CD8-positive, alpha-beta memory T cell (primary cell): ENCODE data around the gene C11orf52. TPM values are rescaled to one million over a fixed set of nuclear protein-coding genes. Genes with fewer than 3 reads are reported as not detected.

Source experiments
- CTCF ChIA-PET: fragments of 350-600 bp; sonication (Branson Sonifier 250); formaldehyde crosslinking; loops from one replicate; lab custom pipeline; 2021; ENCODE audit warnings: antibody characterized with exemption; lab: Charles Lee
- POLR2A ChIA-PET: fragments of 350-600 bp; sonication (Branson Sonifier 250); formaldehyde crosslinking; loops from one replicate; lab custom pipeline; 2021; ENCODE audit warnings: antibody characterized with exemption; lab: Charles Lee
- DNase-seq, 5 donors: peaks; one replicate each; pipeline versions ENCODE4 v3.0.0 to v3.0.0-alpha.2; 2020 to 2022; ENCODE audit warnings: mixed read lengths in 1 of 5
- H3K27ac ChIP-seq: one replicate; pipeline ENCODE4 v1.7.0; 2013; ENCODE audit warnings: low read depth, mild to moderate bottlenecking, low read length, moderate library complexity
- H3K27me3 ChIP-seq: 2 replicates; pipeline ENCODE4 v1.7.0; 2013; ENCODE audit warnings: low read length, mild to moderate bottlenecking; ENCODE audit not compliant: insufficient read depth, poor library complexity, severe bottlenecking
- H3K36me3 ChIP-seq: 2 replicates; pipeline ENCODE4 v1.7.0; 2013; ENCODE audit warnings: mild to moderate bottlenecking, low read length, moderate library complexity; ENCODE audit not compliant: insufficient read depth
- H3K4me1 ChIP-seq: 2 replicates; pipeline ENCODE4 v1.7.0; 2013; ENCODE audit warnings: mild to moderate bottlenecking, low read length, moderate library complexity; ENCODE audit not compliant: insufficient read depth
- H3K4me3 ChIP-seq: 2 replicates; pipeline ENCODE4 v1.7.0; 2013; ENCODE audit warnings: mild to moderate bottlenecking, low read length
- H3K9me3 ChIP-seq: 2 replicates; pipeline ENCODE4 v1.7.0; 2013; ENCODE audit warnings: mild to moderate bottlenecking, low read length
- H3K27ac Mint-ChIP-seq, 8 donors: one replicate each; pipeline ENCODE4 v1.8.0; 2020 to 2021; ENCODE audit warnings: mixed read lengths in 8 of 8, mild to moderate bottlenecking in 6 of 8, inconsistent platforms in 3 of 8, moderate library complexity in 3 of 8
- H3K27me3 Mint-ChIP-seq, 2 donors: one replicate each; pipeline ENCODE4 v1.8.0; 2020 to 2021; ENCODE audit warnings: mixed read lengths in 2 of 2, mild to moderate bottlenecking in 1 of 2, moderate library complexity in 1 of 2
- H3K36me3 Mint-ChIP-seq, 3 donors: one replicate each; pipeline ENCODE4 v1.8.0; 2020 to 2021; ENCODE audit warnings: mixed read lengths in 3 of 3, inconsistent platforms in 1 of 3, mild to moderate bottlenecking in 1 of 3
- H3K4me1 Mint-ChIP-seq, 3 donors: one replicate each; pipeline ENCODE4 v1.8.0; 2020 to 2021; ENCODE audit warnings: mixed read lengths in 3 of 3, inconsistent platforms in 1 of 3, mild to moderate bottlenecking in 1 of 3
- H3K4me3 Mint-ChIP-seq, 7 donors: one replicate each; pipeline ENCODE4 v1.8.0; 2020 to 2021; ENCODE audit warnings: mixed read lengths in 7 of 7, mild to moderate bottlenecking in 6 of 7, moderate library complexity in 4 of 7, inconsistent platforms in 2 of 7
- H3K9me3 Mint-ChIP-seq, 5 donors: one replicate each; pipeline ENCODE4 v1.8.0; 2020 to 2022; ENCODE audit warnings: mixed read lengths in 5 of 5, mild to moderate bottlenecking in 3 of 5, moderate library complexity in 2 of 5, inconsistent platforms in 1 of 5
- polyA plus RNA-seq: library from polyadenylated mRNA; unstranded; fragments of 300-500 nt; fragmentation: Illumina TruSeq; gene quantifications from one replicate; pipeline ENCODE4 v1.2.3, GENCODE V29; 2021
- total RNA-seq, 2 experiments: library from RNA; stranded (reverse); gene quantifications; one replicate each; pipeline ENCODE4 v1.2.3, GENCODE V29; 2021

C11orf52 gene
- total and polyA plus RNA-seq, 3 experiments from 2014 or later = not detected

DNA sequence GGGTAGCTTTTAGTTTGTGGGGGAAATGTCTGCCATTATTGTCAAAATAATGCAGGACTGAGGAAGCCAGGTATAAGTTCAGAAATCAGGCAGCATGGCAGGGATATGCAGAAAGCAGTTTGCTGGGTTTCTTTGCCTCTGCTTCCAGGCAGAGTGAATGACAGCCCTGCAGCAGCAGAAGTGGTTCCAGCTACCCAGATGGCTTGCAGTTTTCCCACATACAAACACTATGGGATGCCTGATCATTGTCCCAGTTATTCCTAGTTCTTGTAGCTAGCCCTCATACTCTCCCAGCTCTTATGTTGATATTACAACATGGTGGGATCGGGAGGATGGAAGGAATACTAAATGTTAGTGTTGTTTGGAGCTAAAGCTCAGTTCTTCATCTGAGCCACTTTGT lies 15.6 kb downstream of the C11orf52 start:
- H3K4me1 ChIP-seq = peaks cover 37% of the 10 kb centered on the region
- H3K4me3 ChIP-seq = no peak overlapping the region
- H3K9me3 Mint-ChIP-seq = no peaks in the 10 kb centered on the region
- DNase-seq = no peak
- ChIA-PET CTCF (interaction anchor here (2.9 kb wide), 1 partner anchor 48 kb away, joined by 8 read pairs; no protein-coding TSS in a partner anchor), POLR2A (interaction anchor here (0.6 kb wide), 2 partner anchors 62 to 82 kb away, joined by 3 read pairs; no protein-coding TSS in a partner anchor)
- H3K36me3 ChIP-seq = no peaks in the 10 kb centered on the region
- H3K4me3 Mint-ChIP-seq = peak overlapping the region in 1 of 7 donors; percentile 34
- H3K4me1 Mint-ChIP-seq = peaks cover 25 to 41% (median 37%) of the 10 kb centered on the region in 3 donors
- no peak overlapping the region for H3K27ac Mint-ChIP-seq
- H3K36me3 Mint-ChIP-seq = no peaks in the 10 kb centered on the region
- H3K27me3 ChIP-seq = no peaks in the 10 kb centered on the region
- H3K27ac ChIP-seq = no peak overlapping the region
- peaks cover 6% of the 10 kb centered on the region in 2 donors for H3K27me3 Mint-ChIP-seq
- no peaks in the 10 kb centered on the region for H3K9me3 ChIP-seq

DNA sequence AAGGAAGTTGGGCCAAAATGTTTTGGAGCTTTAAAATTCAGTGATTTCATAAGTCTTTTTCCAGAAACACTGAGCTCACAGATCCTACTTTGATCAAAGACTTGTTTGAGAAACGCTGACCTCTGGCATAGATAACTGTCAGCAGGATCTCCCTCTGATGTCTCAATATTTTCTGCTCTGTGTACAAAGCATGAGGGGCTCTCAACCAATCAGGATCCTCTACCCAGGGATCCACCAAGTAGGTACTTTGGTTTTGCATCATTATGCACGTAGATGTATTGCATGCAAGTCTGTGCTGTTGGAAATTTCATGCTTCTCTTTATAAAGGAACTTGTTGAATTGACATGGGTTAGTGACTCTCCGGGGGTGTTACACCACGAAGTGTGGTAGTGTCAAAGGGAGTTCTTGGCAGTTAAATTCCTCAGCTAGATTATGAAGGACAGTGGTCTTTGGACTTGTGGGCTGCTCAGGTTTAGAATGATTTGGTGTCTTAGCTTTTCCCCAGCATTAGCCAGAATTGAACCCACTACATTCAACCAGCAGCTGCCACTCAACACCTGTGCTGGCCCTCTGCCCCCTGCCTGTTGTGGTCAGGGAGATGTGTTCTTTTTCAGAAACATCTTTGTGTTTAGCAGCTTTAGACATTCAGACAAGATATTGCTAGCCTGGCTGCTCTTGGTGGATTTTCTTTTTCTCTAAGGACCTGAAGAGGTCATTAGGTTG lies 16.8 kb downstream of the C11orf52 start:
- H3K9me3 Mint-ChIP-seq = no peaks in the 10 kb centered on the region
- H3K27me3 ChIP-seq = no peaks in the 10 kb centered on the region
- CTCF ChIA-PET = interaction anchor here (1.2 to 3.3 kb wide), 4 partner anchors 8 to 57 kb away, joined by 3 to 17 read pairs (median 6); no protein-coding TSS in a partner anchor
- no peaks in the 10 kb centered on the region for H3K36me3 Mint-ChIP-seq
- POLR2A ChIA-PET = no interaction called here
- no peaks in the 10 kb centered on the region for H3K36me3 ChIP-seq
- peak overlapping the region in 1 of 8 donors; percentile 35 for H3K27ac Mint-ChIP-seq
- no peak overlapping the region for H3K4me3 ChIP-seq
- H3K27me3 Mint-ChIP-seq = peaks cover 6% of the 10 kb centered on the region in 2 donors
- DNase-seq = no peak
- H3K4me3 Mint-ChIP-seq = peak overlapping the region in 6 of 7 donors; percentile 28 to 91 (median 86)
- peaks cover 37% of the 10 kb centered on the region for H3K4me1 ChIP-seq
- no peaks in the 10 kb centered on the region for H3K9me3 ChIP-seq
- H3K27ac ChIP-seq = no peak overlapping the region
- peaks cover 27 to 43% (median 40%) of the 10 kb centered on the region in 3 donors for H3K4me1 Mint-ChIP-seq

DNA sequence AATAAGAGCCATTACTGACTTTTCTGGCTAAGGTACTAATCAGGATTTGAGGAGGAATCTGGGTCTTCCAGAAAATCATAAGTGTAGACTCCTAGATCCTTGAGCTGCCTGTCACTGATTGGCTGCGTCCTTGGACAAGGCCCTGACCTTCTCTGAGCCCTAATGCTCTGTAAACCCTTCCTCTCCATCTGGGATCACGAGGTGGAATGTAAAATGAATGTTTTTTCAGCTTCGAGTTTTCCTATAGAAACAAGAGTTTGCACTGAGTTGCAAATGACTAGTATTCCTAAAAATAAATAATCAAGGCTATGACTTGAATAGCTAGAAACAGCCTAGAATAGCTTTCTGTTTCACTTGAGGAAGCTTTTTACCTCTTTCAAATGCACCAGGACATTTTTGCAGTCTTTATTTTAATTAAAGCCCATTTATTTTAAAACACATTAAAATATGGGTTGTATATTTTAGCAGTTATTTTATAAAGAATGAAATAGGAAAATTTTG lies 17.4 kb downstream of the C11orf52 start:
- Histone ChIP-seq H3K27me3 (no peaks in the 10 kb centered on the region), H3K36me3 (no peaks in the 10 kb centered on the region), H3K27ac (peak overlapping the region; percentile 4), H3K4me3 (peak overlapping the region; percentile 68), H3K9me3 (no peaks in the 10 kb centered on the region), H3K4me1 (peaks cover 37% of the 10 kb centered on the region)
- H3K4me3 Mint-ChIP-seq = peak overlapping the region; percentile 82 to 91 (median 87)
- POLR2A ChIA-PET = interaction anchor here (2.8 kb wide), 1 partner anchor 9 kb away, joined by 14 read pairs; no protein-coding TSS in a partner anchor
- peaks cover 27 to 43% (median 40%) of the 10 kb centered on the region in 3 donors for H3K4me1 Mint-ChIP-seq
- no peaks in the 10 kb centered on the region for H3K36me3 Mint-ChIP-seq
- CTCF ChIA-PET = interaction anchor here (0.9 to 3.3 kb wide), 6 partner anchors 9 to 65 kb away, joined by 3 to 17 read pairs (median 4); partner anchors contain the start of gene ALG9
- no peak for DNase-seq
- H3K27ac Mint-ChIP-seq = peak overlapping the region in 2 of 8 donors; percentile 73 to 79
- peaks cover 6% of the 10 kb centered on the region in 2 donors for H3K27me3 Mint-ChIP-seq
- H3K9me3 Mint-ChIP-seq = no peaks in the 10 kb centered on the region

DNA sequence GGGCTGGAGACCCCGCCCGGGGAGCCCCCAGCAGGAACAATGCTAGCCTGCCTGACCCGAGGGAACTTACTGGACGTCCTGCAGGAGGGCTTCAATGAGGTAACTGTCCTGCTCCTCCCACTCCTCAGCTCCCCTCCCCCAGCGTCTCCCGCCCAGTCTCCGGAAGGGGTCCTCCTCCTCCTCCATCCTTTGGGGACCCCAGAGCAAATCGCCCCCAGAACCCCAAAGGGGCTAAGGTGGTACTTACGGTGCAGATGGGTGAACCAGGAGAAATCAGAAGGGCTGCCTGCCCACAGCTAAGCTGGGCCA lies 18.7 kb downstream of the C11orf52 start:
- peaks cover 5 to 6% of the 10 kb centered on the region in 2 donors for H3K27me3 Mint-ChIP-seq
- POLR2A ChIA-PET = interaction anchor here (0.6 to 2.8 kb wide), 2 partner anchors 11 to 78 kb away, joined by 4 to 14 read pairs; no protein-coding TSS in a partner anchor
- peaks cover 30% of the 10 kb centered on the region for H3K4me1 ChIP-seq
- CTCF ChIA-PET = interaction anchor here (1.2 to 3.3 kb wide), 3 partner anchors 10 to 45 kb away, joined by 4 to 17 read pairs (median 5); no protein-coding TSS in a partner anchor
- H3K4me3 Mint-ChIP-seq = peak overlapping the region; percentile 62 to 91 (median 82)
- peak overlapping the region in 4 of 8 donors; percentile 36 to 73 (median 54) for H3K27ac Mint-ChIP-seq
- no peaks in the 10 kb centered on the region for H3K36me3 ChIP-seq
- no peaks in the 10 kb centered on the region for H3K9me3 Mint-ChIP-seq
- H3K4me1 Mint-ChIP-seq = peaks cover 27 to 38% (median 38%) of the 10 kb centered on the region in 3 donors
- H3K27me3 ChIP-seq = no peaks in the 10 kb centered on the region
- H3K9me3 ChIP-seq = no peaks in the 10 kb centered on the region
- no peak for DNase-seq
- no peaks in the 10 kb centered on the region for H3K36me3 Mint-ChIP-seq
- peak overlapping the region; percentile 68 for H3K4me3 ChIP-seq
- H3K27ac ChIP-seq = no peak overlapping the region

DNA sequence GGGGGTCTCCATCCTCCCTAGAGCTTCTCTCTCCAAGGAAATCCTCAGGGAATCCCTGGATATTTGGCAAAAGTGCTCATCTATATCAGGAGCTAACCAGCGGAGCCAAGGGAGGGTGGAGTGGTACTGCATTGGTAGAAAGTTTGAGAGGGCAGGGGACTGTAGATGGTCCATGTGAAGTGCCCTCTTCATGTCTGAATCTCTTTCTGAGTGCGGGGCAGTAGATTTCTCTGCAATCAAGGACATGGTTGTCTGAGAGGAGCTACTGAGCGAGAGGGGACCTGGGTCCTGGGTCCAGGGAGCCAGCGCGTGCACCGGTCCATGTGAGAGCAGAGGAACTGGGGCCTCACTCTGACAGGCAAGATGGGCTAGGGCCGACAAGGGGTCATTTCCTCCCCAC lies 19.1 kb downstream of the C11orf52 start:
- H3K27ac Mint-ChIP-seq = peak overlapping the region in 7 of 8 donors; percentile 62 to 89 (median 74)
- H3K36me3 Mint-ChIP-seq = no peaks in the 10 kb centered on the region
- H3K4me3 Mint-ChIP-seq = peak overlapping the region; percentile 62 to 91 (median 82)
- H3K4me3 ChIP-seq = peak overlapping the region; percentile 68
- DNase-seq = no peak
- no peaks in the 10 kb centered on the region for H3K27me3 ChIP-seq
- peaks cover 24 to 34% (median 34%) of the 10 kb centered on the region in 3 donors for H3K4me1 Mint-ChIP-seq
- no peaks in the 10 kb centered on the region for H3K9me3 Mint-ChIP-seq
- H3K4me1 ChIP-seq = peaks cover 30% of the 10 kb centered on the region
- peaks cover under 1 to 4% of the 10 kb centered on the region in 2 donors for H3K27me3 Mint-ChIP-seq
- H3K36me3 ChIP-seq = no peaks in the 10 kb centered on the region
- CTCF ChIA-PET = interaction anchor here (1.2 to 3.3 kb wide), 4 partner anchors 11 to 44 kb away, joined by 4 to 17 read pairs (median 4); no protein-coding TSS in a partner anchor
- H3K27ac ChIP-seq = no peak overlapping the region
- POLR2A ChIA-PET = interaction anchor here (0.6 to 2.8 kb wide), 2 partner anchors 11 to 78 kb away, joined by 4 to 14 read pairs; no protein-coding TSS in a partner anchor
- H3K9me3 ChIP-seq = no peaks in the 10 kb centered on the region

DNA sequence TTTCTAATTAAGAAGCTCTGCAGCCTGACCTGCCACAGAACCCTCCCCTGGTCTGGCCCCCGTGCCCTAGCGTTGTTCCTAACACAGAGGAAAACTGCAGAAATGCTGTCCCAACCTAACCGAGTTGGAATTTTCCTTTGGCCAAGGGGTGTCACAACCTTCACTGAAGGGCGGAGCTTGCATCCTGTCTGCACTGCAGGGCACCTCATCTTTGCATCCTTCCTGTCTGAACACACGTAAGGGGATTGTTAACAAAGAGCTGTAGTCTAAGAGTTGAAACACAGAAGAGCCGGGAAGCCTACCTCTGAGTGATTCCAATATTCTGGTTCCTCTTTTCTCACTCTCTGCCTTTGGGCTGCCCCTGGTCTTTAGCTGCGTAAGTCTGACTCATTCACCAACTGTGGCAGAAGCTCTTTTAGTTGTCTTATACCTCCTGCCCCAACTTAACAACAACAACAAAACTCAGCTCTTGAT lies 20.0 kb downstream of the C11orf52 start:
- Histone ChIP-seq H3K4me3 (peak overlapping the region; percentile 68), H3K36me3 (no peaks in the 10 kb centered on the region), H3K9me3 (no peaks in the 10 kb centered on the region), H3K4me1 (peaks cover 30% of the 10 kb centered on the region), H3K27ac (peak overlapping the region; percentile 36), H3K27me3 (no peaks in the 10 kb centered on the region)
- Mint-ChIP-seq H3K36me3 (no peaks in the 10 kb centered on the region), H3K27ac (peak overlapping the region; percentile 62 to 89 (median 78)), H3K4me3 (peak overlapping the region; percentile 62 to 91 (median 82)), H3K4me1 (peaks cover 24 to 34% (median 34%) of the 10 kb centered on the region in 3 donors), H3K9me3 (no peaks in the 10 kb centered on the region), H3K27me3 (peaks cover 0 to 2% of the 10 kb centered on the region in 2 donors)
- peak in 3 of 5 donors; percentile 9 to 56 (median 15) for DNase-seq
- ChIA-PET POLR2A (interaction anchor here (0.6 to 2.8 kb wide), 2 partner anchors 12 to 336 kb away, joined by 4 to 14 read pairs; no protein-coding TSS in a partner anchor), CTCF (interaction anchor here (1.5 kb wide), 1 partner anchor 33 kb away, joined by 4 read pairs; no protein-coding TSS in a partner anchor)

DNA sequence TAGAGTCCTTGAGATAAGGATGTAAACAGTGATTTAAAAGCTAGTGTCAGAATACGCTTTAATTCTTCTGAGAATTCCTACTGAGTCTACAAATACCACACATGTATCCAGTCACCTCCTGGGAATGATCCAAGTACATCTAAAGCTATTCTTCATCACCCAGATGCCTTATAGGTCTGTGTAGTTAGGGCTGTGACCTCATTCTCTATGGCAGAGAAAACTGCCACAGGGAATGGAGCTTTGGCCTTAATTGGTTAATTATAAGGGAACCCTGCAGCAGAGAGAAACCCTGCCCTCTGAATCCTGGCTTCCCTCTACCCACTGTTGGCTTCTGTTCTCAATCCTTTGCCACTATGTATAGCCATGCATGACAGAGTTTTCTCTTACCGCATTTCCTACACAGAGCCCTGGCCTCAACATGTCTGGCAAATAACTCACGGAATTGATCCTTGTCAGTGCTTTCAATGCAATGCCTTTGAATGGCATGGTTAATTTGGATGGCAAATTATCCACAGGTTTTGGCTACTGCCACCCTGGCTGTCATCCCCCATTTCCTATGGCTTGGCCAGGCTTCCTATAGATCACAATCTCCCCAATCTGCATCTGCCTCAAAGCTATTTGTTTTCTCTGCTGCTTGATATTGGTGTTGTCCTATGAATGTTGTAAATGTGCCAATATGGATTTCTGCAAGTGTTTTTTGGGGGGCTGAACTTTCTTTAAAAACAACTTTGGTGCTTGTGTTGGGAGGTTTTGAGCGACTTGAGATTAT lies 21.3 kb downstream of the C11orf52 start:
- H3K4me3 Mint-ChIP-seq = peak overlapping the region in 1 of 7 donors; percentile 1
- ChIA-PET POLR2A (no interaction called here), CTCF (interaction anchor here (2.3 kb wide), 1 partner anchor 8 kb away, joined by 8 read pairs; no protein-coding TSS in a partner anchor)
- Histone ChIP-seq H3K27me3 (no peaks in the 10 kb centered on the region), H3K9me3 (no peaks in the 10 kb centered on the region), H3K4me3 (no peak overlapping the region), H3K4me1 (peaks cover 30% of the 10 kb centered on the region), H3K36me3 (no peaks in the 10 kb centered on the region), H3K27ac (no peak overlapping the region)
- no peak for DNase-seq
- no peaks in the 10 kb centered on the region for H3K36me3 Mint-ChIP-seq
- no peaks in the 10 kb centered on the region for H3K9me3 Mint-ChIP-seq
- peak overlapping the region in 2 of 8 donors; percentile 1 to 18 for H3K27ac Mint-ChIP-seq
- H3K4me1 Mint-ChIP-seq = peaks cover 24 to 37% (median 34%) of the 10 kb centered on the region in 3 donors
- peaks cover 0 to 2% of the 10 kb centered on the region in 2 donors for H3K27me3 Mint-ChIP-seq
